Right cardiac atrium (tissue), 5 donors: ENCODE results near the gene TBC1D4. TPM values are rescaled to one million over a fixed set of nuclear protein-coding genes. Genes with fewer than 3 reads are reported as not detected.

Experiments used
- ATAC-seq, 2 donors: fragments of 200-7000 bp; cut with Tn5 transposase; one replicate each; pipeline versions ENCODE4 v1.8.0 to v1.9.1; 2020; ENCODE audit warnings: moderate library complexity in 2 of 2, mild to moderate bottlenecking in 1 of 2
- DNase-seq, 3 donors: peaks; one replicate each; pipeline ENCODE4 v3.0.0-alpha.2; 2020
- H3K27ac ChIP-seq: one replicate; pipeline ENCODE4 v1.5.1; 2013; ENCODE audit warnings: mild to moderate bottlenecking, low read length, control low read depth, moderate library complexity
- H3K27me3 ChIP-seq: one replicate; pipeline ENCODE4 v1.6.1; 2013; ENCODE audit not compliant: control insufficient read depth, insufficient read depth
- H3K4me1 ChIP-seq: one replicate; pipeline ENCODE4 v1.6.1; 2013; ENCODE audit warnings: low read length; ENCODE audit not compliant: control insufficient read depth, insufficient read depth
- H3K4me3 ChIP-seq: one replicate; pipeline ENCODE4 v1.5.1; 2013; ENCODE audit warnings: low read length, control low read depth
- H3K9me3 ChIP-seq: one replicate; pipeline ENCODE4 v1.6.1; 2013; ENCODE audit warnings: low read length; ENCODE audit not compliant: control insufficient read depth
- WGBS: extraction: QIAGEN DNeasy Blood & Tissue Kit; methylation state at CpG from one replicate; pipeline ENCODE4 v1.1.7; 2013; 5-methylcytosine and 5-hydroxymethylcytosine counted together
- intact Hi-C, 4 donors: fragments of 100-400 bp; cut with DNase I; formaldehyde crosslinking; loops; one replicate each; pipeline versions ENCODE4 v1.11.0 to v1.14.0; 2022 to 2023
- polyA plus RNA-seq: library from polyadenylated mRNA; stranded (reverse); fragments of 200-250 nt; gene quantifications from one replicate; pipeline ENCODE4 v1.2.3, GENCODE V29; 2013
- total RNA-seq, 4 donors: library from RNA; stranded (reverse); fragmentation: NEBNext Ultra II Directional; extraction: Animal tissue kit (Norgen Biotek cat#: 25700); gene quantifications; one replicate each; pipeline ENCODE4 v1.2.1, GENCODE V29; 2021
- donor health status: healthy with polysubstance abuse.
- donor health status: DM: no; HTN: yes; CAD: no.
- donor health status: DM: no; HTN: no; CAD: no.
- donor health status: DM: no; HTN: yes; CAD: no; lungs with severe emphysema.
- donor health status: DM: yes; HTN: yes; CAD: no.

Gene TBC1D4
- total and polyA plus RNA-seq, 5 donors, result 28.3 to 69.4 (median 62.8) TPM

DNA sequence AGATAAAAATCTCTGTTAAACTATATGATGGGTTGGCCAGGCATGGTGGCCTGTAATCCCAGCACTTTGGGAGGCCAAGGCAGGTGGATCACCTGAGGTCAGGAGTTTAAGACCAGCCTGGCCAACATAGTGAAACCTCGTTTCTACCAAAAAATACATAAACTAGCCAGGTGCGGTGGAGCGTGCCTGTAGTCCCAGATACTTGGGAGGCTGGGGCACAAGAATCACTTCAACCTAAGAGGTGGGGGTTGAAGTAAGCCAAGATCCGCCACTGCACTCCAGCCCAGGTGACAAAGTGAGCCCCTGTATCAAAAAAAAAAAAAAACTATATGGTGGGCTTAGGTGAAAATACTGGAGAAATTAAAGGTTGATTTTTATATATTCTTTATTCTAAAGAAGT, 11.3 kb downstream of the TBC1D4 start:
- intact Hi-C loops, result loop anchor here in 2 of 4 donors (5.0 to 10.0 kb wide), 2 partner anchors 48 to 56 kb away; no protein-coding TSS in a partner anchor
- no peak for ATAC-seq
- no peak for DNase-seq
- H3K4me1 ChIP-seq, result peaks cover 8% of the 10 kb centered on the region
- H3K9me3 ChIP-seq, result no peaks in the 10 kb centered on the region
- H3K27ac ChIP-seq, result no peak overlapping the region
- 97% methylated on average over 4 of the region's 4 CpGs for WGBS
- no peak overlapping the region for H3K4me3 ChIP-seq
- H3K27me3 ChIP-seq, result no peaks in the 10 kb centered on the region

DNA sequence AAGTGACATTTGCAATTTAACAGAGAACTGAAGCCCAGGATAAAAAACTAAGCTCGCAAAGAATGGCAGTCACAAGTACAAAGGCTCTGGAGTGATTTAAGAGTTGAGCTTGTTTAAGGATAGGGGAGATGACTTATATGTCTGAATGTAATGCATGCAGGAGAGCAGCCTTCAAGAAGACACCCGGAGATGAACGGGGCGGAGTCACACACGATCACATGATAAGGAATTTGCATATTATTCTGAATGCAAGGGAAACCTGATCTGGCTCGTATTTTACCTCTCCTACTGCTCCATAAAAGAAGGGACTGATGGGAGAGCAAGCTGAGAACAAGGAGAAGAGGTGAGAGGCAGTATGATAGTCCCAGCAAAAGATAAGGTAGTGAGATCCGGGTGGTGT, 12.9 kb downstream of the TBC1D4 start:
- Histone ChIP-seq H3K9me3 (no peaks in the 10 kb centered on the region), H3K27me3 (no peaks in the 10 kb centered on the region), H3K4me3 (no peak overlapping the region), H3K4me1 (peaks cover 10% of the 10 kb centered on the region), H3K27ac (no peak overlapping the region)
- DNase-seq, result no peak
- WGBS, result 78% methylated on average over 7 of the region's 7 CpGs
- intact Hi-C loops, result no loop called here
- no peak for ATAC-seq

DNA sequence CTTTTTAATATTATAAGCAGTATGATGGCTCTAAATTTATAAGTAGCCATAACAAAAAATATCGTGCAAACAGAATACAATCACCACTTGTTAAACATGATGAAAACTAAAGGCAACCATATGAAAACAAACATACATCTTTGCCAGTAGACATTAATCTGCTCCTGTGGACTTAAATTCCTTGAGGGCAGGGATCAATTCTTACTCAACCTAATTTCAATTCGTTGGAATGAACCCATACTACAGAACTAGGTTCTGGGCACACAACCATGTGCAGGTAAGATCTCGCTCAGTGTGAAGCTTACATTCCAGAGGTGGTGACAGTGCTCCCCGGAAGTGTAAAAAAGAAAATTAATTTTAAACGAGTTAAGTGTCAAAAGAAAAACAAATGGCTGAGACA, 13.4 kb downstream of the TBC1D4 start:
- ATAC-seq (no peak), DNase-seq (no peak)
- intact Hi-C loops, result no loop called here
- H3K4me3 ChIP-seq, result no peak overlapping the region
- peaks cover 10% of the 10 kb centered on the region for H3K4me1 ChIP-seq
- H3K27me3 ChIP-seq, result no peaks in the 10 kb centered on the region
- H3K27ac ChIP-seq, result no peak overlapping the region
- H3K9me3 ChIP-seq, result no peaks in the 10 kb centered on the region
- WGBS, result 81% methylated on average over 5 of the region's 5 CpGs

DNA sequence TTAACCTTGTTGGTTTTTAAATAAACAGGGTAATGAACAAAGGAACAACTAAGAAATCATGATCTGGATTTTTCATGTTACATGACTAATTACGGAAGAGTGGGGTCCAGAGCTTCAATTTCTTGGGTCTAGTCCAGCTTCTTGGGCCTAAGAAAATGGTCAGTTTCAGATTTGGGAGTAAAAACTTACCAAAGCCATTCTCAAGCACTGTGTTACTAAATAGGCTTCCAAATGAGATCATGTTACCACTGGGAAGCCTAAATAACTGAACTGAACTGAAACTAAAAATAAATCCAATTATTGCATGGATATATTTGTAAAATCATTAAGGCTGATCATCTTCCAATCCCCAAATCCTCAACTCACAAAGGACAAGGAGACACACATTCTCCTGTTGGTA, 13.9 kb downstream of the TBC1D4 start:
- H3K4me3 ChIP-seq, result no peak overlapping the region
- no peaks in the 10 kb centered on the region for H3K9me3 ChIP-seq
- no peaks in the 10 kb centered on the region for H3K27me3 ChIP-seq
- DNase-seq (no peak), ATAC-seq (no peak)
- H3K27ac ChIP-seq, result no peak overlapping the region
- WGBS, result 49% methylated on average over 1 of the region's 1 CpG
- intact Hi-C loops, result no loop called here
- peaks cover 10% of the 10 kb centered on the region for H3K4me1 ChIP-seq

DNA sequence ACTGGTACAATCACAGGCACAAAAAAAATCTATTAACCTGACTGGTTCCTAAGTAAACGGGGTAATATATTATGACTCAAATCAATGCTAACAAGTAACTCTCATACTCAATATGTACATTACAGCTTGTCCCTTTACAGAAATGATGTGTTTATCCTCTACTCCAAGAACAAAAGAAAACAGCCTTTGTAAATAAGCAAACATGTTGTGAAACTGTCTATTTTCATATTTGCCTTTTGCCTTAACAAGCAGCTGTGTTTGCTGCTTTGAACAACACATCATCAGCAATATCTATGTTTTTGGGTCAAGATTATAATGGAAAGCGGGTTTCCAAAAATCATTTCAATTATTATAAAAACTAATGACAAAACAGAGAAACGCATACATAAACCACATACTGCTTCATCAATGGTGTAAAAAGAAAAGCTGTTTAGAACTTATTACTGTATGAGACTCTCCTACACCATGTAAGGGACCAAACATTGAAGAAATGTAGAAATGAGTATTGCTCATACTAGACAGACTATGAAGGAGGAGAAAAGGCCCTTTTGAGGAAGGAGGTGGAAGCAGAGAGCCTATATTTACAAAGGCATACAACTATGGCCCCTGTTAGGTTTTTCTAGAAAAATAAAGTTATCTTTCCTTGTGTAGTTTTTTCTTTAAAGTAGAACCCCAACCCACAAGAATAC, 14.8 kb downstream of the TBC1D4 start:
- H3K27ac ChIP-seq, result no peak overlapping the region
- peaks cover 10% of the 10 kb centered on the region for H3K4me1 ChIP-seq

DNA sequence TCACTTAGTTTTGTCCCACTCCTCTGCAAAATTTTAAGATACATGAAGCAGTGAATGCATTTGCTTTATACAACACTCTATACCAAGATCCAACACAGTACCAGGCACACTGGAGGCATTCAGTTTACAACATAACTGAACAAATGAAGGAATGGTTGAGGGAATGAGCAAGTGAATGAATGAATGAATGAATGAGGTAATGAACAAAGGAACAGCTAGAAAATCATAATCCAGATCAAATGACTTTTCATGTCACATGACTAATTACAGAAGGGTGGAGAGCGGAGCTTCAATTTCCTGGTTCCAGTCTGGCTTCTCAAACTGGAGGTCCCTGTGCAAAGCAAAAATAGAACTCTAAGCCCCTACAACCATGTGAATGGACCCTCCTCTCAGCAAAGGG, 16.7 kb downstream of the TBC1D4 start:
- Histone ChIP-seq H3K4me1 (peaks cover 5% of the 10 kb centered on the region), H3K9me3 (no peaks in the 10 kb centered on the region), H3K27ac (no peak overlapping the region), H3K27me3 (no peaks in the 10 kb centered on the region), H3K4me3 (no peak overlapping the region)
- no peak for ATAC-seq
- no peak for DNase-seq
- intact Hi-C loops, result no loop called here
- 98% methylated on average over 1 of the region's 1 CpG for WGBS

More for the DNA sequence above, 14.8 kb downstream of the TBC1D4 start:
- 98% methylated on average over 3 of the region's 3 CpGs for WGBS
- intact Hi-C loops, result no loop called here
- Histone ChIP-seq H3K27me3 (no peaks in the 10 kb centered on the region), H3K4me3 (no peak overlapping the region), H3K9me3 (no peaks in the 10 kb centered on the region)
- DNase-seq, result no peak
- ATAC-seq, result no peak

DNA sequence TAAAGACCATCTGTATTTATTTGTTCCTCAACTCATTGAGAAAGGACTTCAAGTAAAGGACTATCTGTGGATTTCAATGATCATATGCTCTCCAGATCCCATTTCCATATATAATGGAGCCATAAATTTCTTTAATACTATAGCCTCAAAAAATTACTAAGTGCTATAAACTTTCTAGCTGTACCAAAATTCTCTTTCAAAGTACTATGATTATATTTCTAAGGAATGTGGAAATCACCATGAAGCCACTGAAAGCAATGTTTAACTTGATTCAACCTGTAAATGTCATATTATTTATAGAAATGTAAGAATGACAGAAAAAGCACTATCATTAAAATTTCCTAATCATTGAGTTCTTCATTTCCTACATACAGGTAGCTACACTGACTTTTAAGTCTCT, 20.7 kb downstream of the TBC1D4 start:
- intact Hi-C loops, result no loop called here
- no peak for DNase-seq
- no peak overlapping the region for H3K4me3 ChIP-seq
- H3K9me3 ChIP-seq, result no peaks in the 10 kb centered on the region
- no peak for ATAC-seq
- no peaks in the 10 kb centered on the region for H3K27me3 ChIP-seq
- H3K4me1 ChIP-seq, result peaks cover 5% of the 10 kb centered on the region
- no peak overlapping the region for H3K27ac ChIP-seq

DNA sequence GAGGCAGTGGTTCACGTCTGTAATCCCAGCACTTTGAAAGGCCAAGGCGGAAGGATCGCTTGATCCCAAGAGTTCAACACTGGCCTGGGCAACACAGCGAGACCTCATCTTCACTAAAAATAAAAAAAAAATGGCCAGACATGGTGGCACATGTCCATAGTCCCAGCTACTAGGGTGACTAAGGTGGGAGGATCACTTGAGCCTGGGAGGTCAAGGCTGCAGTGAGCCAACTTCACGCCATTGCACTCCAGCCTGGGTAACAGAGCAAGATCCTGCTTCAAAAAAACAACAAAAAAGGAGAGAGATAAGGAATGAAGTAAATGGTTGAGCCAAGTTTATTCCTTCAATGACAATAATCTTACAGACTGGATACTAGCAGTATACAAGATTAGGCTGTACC, 21.3 kb downstream of the TBC1D4 start:
- DNase-seq (no peak), ATAC-seq (no peak)
- H3K27me3 ChIP-seq, result no peaks in the 10 kb centered on the region
- H3K27ac ChIP-seq, result no peak overlapping the region
- H3K9me3 ChIP-seq, result no peaks in the 10 kb centered on the region
- intact Hi-C loops, result no loop called here
- H3K4me3 ChIP-seq, result no peak overlapping the region
- peaks cover 5% of the 10 kb centered on the region for H3K4me1 ChIP-seq
- WGBS, result 76% methylated on average over 5 of the region's 5 CpGs

DNA sequence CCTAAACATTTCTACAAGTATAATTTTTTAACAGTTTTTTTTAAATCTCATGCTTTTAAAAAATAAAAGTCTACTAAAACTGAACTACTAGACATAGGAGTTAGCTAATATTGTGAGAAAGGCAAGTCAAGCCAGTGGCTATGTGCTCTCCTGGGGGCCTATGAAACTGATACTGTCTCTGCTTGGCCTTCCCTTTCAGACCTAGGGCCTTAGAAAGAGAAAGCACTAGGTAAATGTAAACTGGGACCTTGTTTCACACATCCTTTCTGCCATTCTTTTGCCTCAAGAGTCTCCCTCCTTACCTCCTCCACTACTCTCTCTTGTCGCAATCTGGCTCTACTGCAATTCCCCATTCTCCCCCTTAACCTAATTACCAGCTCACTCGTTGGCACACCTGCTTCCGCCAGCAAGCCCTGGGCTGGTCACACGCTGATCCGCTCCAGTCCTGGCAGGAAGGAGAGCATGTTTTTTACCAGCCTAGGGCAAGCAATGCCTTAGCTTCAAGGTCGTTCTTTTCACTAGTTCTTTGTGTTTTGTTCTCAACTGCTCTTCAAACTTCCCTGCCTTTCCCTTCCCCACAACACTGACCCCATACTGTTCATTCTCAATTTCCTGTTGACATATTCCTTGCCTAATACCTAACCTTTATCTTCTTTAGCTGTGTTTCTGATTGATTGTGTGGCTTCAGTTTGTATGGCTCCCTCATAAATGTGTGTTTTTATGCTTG, 23.1 kb downstream of the TBC1D4 start:
- ATAC-seq, result peak; percentile 81 to 86

DNA sequence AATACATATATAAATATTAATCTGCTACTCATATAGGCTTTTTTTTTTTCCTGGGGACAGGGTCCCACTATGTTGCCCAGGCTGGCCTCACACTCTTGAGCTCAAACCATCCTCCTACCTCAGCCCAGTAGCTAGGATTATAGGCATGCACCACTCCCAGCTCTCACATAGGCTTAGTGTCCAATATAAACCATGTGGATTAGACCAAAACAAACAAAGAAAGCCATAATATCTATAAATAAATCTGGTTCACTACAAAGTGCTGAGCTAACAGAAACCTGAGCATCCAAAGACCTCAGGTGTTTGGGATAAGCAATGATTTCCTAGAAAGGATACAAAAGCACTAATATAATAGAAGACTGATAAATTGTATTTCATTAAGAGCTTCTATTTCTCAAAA, 26.0 kb downstream of the TBC1D4 start:
- DNase-seq, result no peak
- no peak for ATAC-seq
- Histone ChIP-seq H3K9me3 (no peaks in the 10 kb centered on the region), H3K27me3 (no peaks in the 10 kb centered on the region), H3K4me3 (no peak overlapping the region), H3K27ac (no peak overlapping the region), H3K4me1 (peaks cover 4% of the 10 kb centered on the region)
- intact Hi-C loops, result no loop called here

More for the DNA sequence above, 23.1 kb downstream of the TBC1D4 start:
- Histone ChIP-seq H3K27me3 (no peaks in the 10 kb centered on the region), H3K27ac (peak overlapping the region; percentile 6), H3K9me3 (no peaks in the 10 kb centered on the region), H3K4me1 (peaks cover 4% of the 10 kb centered on the region), H3K4me3 (no peak overlapping the region)
- 70% methylated on average over 6 of the region's 6 CpGs for WGBS
- intact Hi-C loops, result no loop called here
- peak in 2 of 3 donors; percentile 22 to 60 for DNase-seq

DNA sequence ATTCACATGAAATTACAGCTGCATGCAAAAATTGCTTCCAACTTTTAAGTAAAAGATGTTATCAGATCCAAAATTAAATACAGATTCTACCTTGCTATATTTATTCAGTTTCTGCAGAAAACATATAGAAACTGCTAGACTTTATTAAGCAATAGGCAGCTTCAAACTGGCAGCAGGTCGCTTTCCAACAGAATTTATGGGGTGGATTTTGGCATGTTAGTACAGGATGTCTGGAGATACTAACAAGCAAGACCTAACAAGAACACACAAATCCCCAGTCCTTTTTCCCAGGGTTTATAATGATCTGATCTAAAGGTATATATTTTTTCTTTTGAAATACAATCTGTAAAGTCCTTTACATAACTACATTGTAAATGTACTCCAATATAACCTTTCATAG, 27.5 kb downstream of the TBC1D4 start:
- no peak for DNase-seq
- Histone ChIP-seq H3K27ac (no peak overlapping the region), H3K4me3 (no peak overlapping the region), H3K4me1 (peaks cover 4% of the 10 kb centered on the region), H3K9me3 (no peaks in the 10 kb centered on the region), H3K27me3 (no peaks in the 10 kb centered on the region)
- WGBS, result 95% methylated on average over 1 of the region's 1 CpG
- no peak for ATAC-seq
- intact Hi-C loops, result no loop called here
